GM23338 (cell line): Measurements from ENCODE around the gene MEIOB.

Experiments
- CREB1 ChIP-seq: fragments of 250-450 bp; sonication (Bioruptor Pico); IDR thresholded peaks from 2 replicates; pipeline ENCODE4 v1.5.0; 2020; ENCODE audit warnings: low read depth, mild to moderate bottlenecking, moderate library complexity
- CTCF ChIP-seq, 2 experiments: fragments of 200-600 bp in 1 of 2; sonication (generic) in 1 of 2; conservative IDR thresholded peaks; 2 replicates each; pipeline versions ENCODE4 v1.5.1 to v1.6.1; 2016 to 2017; ENCODE audit warnings: antibody characterized with exemption in 2 of 2, low read depth in 2 of 2, mild to moderate bottlenecking in 2 of 2, moderate library complexity in 1 of 2
- ETS1 ChIP-seq: IDR thresholded peaks from 2 replicates; pipeline ENCODE4 v1.6.1; 2016; ENCODE audit warnings: antibody characterized with exemption
- EZH2 ChIP-seq: fragments of 200-600 bp; sonication (generic); IDR thresholded peaks from one replicate; pipeline ENCODE4 v1.8.0; 2017; ENCODE audit warnings: antibody characterized with exemption, mild to moderate bottlenecking, low read depth; ENCODE audit not compliant: unreplicated experiment
- JUNB ChIP-seq: IDR thresholded peaks from one replicate; pipeline ENCODE4 v1.6.1; 2016; ENCODE audit warnings: antibody characterized with exemption; ENCODE audit not compliant: unreplicated experiment
- POLR2AphosphoS5 ChIP-seq: IDR thresholded peaks from 2 replicates; pipeline ENCODE4 v1.6.1; 2016; ENCODE audit warnings: antibody characterized with exemption, low read depth
- ZNF114 ChIP-seq: fragments of 250-450 bp; sonication (Bioruptor Pico); IDR thresholded peaks from 2 replicates; pipeline ENCODE4 v1.5.0; 2020; ENCODE audit warnings: mild to moderate bottlenecking, moderate library complexity
- ZNF331 ChIP-seq: fragments of 250-450 bp; sonication (Bioruptor Pico); IDR thresholded peaks from 2 replicates; pipeline ENCODE4 v1.5.0; 2020; ENCODE audit warnings: low read depth, mild to moderate bottlenecking, moderate library complexity
- ZNF462 ChIP-seq: fragments of 250-450 bp; sonication (Bioruptor Pico); IDR thresholded peaks from 2 replicates; pipeline ENCODE4 v1.5.0; 2020; ENCODE audit warnings: mild to moderate bottlenecking, moderate library complexity

- TF ChIP-seq CTCF (conservative IDR thresholded peaks at IDR 0.05; ENCODE audit: low read depth in 2 of 2) (no peak), EZH2 (no peak), ZNF331 (CRISPR knock-in tag) (no peak), POLR2AphosphoS5 (no peak), ZNF114 (CRISPR knock-in tag) (no peak), JUNB (no peak), CREB1 (CRISPR knock-in tag) (no peak), ETS1 (no peak), ZNF462 (no peak)
Measured at GRCh38 chr16:1810106-1810505, 61.9 kb downstream of the MEIOB start.
